ENCODE measurements around the gene HGS. TPM values are rescaled to one million over a fixed set of nuclear protein-coding genes. Genes with fewer than 3 reads are reported as not detected.
A peak's percentile ranks its signal among the peaks of the same experiment; 100 is the strongest.
"Not testable (repeated sequence)": the region's sequence is repeated elsewhere in the genome, so short reads cannot be mapped to it uniquely, and the experiment has no call there.

Gene HGS
- total RNA-seq, 1 donor from 2014 or later = 56.2 TPM

DNA sequence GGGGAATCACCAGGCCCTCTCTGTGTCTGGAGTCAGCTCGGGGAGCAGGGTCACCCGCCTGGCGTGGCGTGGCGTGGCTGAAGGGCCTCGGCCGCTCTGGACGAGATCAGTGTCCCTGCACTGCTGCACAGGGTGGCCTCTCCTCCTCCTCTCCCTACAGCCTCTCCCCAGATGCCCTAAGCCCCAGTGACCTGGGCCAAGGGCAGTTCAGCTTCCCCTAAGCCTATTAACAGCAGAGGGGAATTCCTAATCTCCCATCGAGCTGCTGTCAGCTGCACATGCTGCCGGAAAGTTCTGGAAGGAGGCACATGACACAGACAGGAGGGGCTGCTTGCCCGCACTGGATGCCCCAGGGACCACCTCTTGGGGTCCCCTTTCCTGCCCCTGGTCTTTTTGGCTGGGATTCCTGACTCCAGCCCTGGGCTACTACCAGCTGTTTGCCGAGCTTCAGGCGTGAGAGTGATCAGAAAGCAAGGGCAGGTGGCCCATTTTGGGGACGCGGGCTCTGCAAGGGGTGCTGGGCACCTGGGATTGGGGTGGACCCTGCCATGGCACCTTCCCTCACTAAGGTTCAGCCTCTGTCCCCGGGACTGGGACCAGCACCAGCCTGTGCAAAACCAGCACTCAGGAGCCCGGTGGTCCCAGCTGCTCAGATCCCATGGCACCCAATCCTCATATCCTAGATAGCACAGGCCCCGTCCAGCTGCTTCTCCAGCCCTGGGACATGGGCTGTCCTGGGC lies 28.3 kb upstream of the HGS start:
- intact Hi-C loops (cut with DNase I) = no loop called here
- DNase-seq (ENCODE audit: low spot score) = no peak

DNA sequence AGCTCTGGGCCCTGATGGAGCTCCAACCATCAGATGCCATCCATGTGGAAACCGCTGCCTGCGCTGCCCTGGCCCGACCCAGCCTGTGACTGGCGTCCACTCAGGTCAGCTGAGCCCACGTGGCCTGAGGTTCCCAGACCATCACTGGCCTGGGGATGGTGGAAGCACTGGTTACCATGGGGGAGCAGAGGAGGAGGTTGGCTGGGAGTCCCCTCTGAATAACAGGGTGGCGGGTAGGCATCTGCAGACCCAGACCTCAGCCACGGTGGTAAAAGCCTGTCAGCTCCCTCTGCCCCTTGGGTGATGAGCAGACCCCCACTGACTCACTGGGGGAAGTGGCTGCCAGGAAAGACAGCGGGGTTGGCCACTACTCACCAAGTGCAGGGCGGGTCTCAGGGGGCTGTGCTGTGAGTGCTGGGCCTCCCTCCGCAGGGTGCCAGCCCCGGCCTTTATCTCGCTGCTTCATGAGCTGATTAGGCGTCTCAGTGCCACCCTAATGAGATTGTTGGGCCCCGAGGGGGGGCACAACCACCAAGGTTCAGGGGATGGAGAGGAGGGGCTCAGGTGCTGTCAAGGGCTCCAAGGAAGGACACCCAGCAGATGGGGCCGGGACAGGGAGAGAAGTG lies 27.6 kb upstream of the HGS start, which contains the start of gene PDE6G:
Gene PDE6G, minus strand, starts transcription at position 425 of the 626 bp plus-strand sequence. CDS start 3,237 bp downstream, outside the sequence.
- intact Hi-C loops (cut with DNase I) = no loop called here
- DNase-seq (ENCODE audit: low spot score) = no peak

DNA sequence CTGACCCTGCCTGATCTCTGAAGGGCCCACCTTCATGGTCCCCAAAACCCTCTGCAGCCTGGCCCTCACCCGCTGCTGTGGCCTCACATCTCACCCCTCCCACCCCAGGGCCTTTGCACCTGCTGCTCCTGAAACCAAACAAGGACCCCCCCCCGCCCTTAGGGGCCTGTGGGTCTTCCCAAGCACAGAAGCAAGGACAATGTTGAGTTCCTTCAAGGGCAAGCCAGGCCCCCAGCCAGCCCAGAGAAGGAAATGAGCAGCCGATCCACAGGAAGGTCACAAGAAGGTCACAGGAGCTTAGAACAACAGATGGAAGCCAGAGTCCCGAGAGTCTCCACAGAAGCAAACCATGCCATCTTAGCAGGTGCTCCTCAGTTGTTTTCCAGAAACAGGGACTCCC lies 27.0 kb upstream of the HGS start:
- no peak for DNase-seq (ENCODE audit: low spot score)
- intact Hi-C loops (cut with DNase I) = no loop called here

DNA sequence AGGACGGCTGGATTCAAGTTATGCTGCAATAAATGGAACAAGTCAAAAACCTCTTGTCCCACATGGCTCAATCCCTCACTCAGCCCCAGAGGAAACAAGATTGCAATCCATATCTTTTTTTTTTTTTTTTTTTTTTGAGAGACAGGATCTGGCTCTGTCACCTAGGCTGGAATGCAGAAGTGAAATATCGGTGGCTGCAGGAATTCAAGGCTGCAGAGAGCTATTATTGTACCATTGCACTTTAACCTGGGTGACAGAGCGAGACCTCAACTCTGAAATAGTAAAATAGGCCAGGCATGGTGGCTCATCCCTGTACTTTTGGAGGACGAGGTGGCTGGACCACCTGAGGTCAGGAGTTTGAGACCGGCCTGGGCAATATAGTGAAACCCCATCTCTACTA lies 24.8 kb upstream of the HGS start:
- intact Hi-C loops (cut with DNase I) = no loop called here
- no peak for DNase-seq (ENCODE audit: low spot score)

DNA sequence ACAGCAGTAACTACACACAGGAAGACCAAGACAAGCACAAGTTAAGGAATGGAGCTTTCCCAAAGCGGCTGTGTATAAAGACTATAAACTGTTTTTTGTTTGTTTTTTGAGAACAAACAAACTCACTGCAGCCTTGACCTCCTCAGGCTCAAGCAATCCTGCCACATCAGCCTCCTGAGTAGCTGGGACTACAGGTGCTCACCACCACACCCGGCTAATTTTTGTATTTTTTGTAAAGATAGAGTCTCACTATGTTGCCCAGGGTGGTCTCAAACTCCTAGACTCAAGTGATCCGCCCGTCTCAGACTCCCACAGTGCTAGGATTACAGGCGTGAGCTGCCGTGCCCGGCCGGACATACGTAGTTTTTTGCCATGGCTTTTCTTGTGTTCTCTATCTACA lies 23.4 kb upstream of the HGS start:
- intact Hi-C loops (cut with DNase I) = no loop called here
- no peak for DNase-seq (ENCODE audit: low spot score)

DNA sequence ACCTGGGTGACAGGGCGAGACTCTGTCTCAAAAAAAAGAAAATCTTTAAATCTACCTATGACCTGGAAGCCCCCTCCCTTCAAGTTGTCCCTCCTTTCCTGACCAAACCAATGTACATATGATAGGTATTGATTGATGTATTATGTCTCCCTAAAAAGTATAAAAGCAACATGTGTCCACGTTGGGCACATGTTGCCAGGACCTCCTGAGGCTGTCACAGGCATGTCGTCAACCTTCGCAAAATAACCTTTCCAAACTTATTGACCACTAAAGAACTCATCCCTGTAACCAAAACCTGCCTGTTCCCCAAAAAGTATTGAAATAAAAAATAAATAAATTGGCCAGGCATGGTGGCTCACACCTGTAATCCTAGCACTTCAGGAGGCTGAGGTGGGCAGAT lies 21.8 kb upstream of the HGS start:
- intact Hi-C loops (cut with DNase I) = no loop called here
- no peak for DNase-seq (ENCODE audit: low spot score)

DNA sequence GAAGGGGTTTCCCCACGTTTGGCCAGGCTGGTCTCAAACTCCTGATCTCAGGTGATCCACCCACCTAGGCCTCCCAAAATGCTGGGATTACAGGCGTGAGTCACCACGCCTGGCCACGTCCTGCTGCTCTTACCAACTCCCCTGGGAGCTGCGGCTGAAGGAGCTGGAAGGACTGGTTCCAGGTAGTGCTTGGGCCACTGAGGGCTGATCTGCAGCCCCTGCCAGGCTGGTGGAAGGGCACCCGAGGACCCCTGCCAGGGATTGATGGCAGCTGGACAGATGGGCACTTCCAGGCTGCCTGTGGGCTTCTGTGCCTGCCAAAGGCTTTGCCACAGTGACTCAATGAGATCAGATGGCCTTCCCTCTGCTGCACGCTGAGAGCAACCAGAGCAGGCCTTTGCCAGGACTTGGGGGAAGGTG lies 19.8 kb upstream of the HGS start:
- DNase-seq (ENCODE audit: low spot score) = no peak
- intact Hi-C loops (cut with DNase I) = no loop called here

DNA sequence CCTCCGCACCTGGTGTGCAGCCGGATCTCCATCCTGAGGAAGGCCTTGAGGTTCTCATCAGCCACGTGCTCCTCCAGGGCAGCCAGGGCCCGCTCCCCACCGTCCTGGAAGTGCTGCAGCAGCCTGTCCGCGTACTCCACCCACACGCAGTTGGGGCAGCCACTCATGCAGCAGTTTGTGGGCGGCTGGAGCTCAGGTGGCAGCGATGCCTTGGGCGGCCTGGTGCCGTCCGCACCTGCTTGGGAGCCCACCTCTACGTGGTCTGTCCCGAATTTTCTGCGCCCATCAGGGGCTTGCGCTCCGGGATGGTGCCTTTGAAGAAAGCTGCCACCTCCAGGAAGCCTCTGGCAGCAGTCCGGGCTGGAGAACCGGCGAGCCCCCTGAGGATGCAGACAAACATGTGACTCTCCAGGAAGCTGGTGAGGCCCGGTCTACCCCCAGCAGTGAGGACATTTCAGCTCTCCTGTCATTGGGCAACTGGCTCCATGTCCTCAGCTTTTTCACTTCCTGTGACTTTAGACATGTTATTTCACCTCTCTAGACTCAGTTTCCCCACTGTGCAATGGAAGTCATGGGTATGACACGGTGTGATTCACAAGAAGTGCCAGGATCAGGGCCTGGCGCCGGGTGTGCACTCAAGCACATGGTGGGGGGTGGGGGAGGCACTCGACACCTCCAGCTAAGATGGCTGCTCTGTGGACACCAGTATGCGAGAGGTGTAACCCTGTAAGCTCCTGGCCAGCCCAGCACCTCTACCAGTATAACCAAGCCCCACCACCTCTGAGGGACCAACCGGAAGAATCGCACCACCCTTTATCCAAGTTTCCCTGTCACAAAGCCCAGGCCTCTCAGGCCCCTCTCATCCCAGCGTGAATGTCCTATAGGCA lies 18.4 kb upstream of the HGS start:
- intact Hi-C loops (cut with DNase I) = loop anchor here (2.0 kb wide), 1 partner anchor 29 kb away; the partner anchor contains the start of genes NPLOC4 and TSPAN10
- no peak for DNase-seq (ENCODE audit: low spot score)

DNA sequence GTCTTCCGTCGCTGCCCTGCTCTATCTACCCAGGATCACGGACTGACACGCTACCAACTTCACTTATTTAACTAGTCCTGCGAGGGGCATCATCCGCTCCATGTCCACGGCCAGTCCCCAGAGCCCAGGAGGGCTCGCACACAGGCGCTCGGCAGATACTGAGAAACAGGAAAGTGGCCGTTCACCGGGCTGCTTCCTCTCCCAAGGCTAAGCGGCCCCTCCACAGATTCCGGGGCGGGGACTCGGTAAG lies 17.8 kb upstream of the HGS start:
- intact Hi-C loops (cut with DNase I) = loop anchor here (2.0 kb wide), 1 partner anchor 29 kb away; the partner anchor contains the start of genes NPLOC4 and TSPAN10
- no peak for DNase-seq (ENCODE audit: low spot score)

DNA sequence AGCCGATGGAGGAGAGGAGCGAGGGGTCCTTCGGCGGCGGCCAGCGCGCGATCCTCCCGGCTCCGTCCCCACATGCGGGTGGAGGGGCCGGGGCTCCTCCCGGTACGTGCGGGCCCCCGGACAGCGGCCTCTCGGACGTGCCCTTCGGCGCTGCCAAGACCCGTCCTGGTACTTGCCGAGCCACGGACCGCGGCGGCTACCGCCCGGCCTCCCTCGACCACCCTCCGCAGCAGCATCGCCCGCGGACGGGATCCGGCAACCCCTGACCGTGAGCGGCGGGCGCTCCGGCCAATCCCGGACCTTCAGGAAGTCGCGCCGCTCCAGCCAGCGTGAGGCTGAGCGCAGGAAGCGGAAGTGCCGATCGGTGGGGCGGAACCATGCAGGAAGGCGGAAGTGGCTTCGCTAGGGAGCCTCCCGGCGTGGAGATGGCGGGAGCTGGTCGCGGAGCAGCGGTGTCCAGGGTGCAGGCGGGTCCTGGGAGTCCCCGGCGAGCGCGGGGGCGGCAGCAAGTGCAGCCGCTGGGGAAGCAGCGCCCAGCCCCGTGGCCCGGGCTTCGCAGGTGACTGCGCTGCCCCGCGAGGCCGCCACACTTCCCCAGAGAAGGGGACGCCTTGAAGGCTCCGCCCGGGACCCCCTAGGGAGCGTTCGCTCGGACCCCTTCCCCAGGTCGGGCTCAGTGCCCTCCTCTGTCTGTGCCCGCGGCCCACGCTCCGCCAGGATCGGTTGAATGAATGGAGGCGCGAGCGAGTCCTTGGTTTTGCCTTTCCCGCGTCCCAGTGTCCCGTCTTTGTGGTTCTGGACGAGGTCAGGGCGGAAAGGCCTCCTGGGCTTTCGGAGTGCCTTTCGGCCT lies 17.2 kb upstream of the HGS start, which contains the start of the genes CCDC137 and OXLD1:
Gene CCDC137, plus strand, starts transcription at position 396 of the 850 bp plus-strand sequence. Its CDS starts 30 bp downstream, at position 426.
Gene OXLD1, minus strand, starts transcription at position 264 of the 850 bp plus-strand sequence. Its CDS starts 28 bp downstream, at position 236.
- DNase-seq (ENCODE audit: low spot score) = peak; percentile 97
- intact Hi-C loops (cut with DNase I) = loop anchor here (2.0 kb wide), 1 partner anchor 30 kb away; the partner anchor contains the start of genes NPLOC4 and TSPAN10

DNA sequence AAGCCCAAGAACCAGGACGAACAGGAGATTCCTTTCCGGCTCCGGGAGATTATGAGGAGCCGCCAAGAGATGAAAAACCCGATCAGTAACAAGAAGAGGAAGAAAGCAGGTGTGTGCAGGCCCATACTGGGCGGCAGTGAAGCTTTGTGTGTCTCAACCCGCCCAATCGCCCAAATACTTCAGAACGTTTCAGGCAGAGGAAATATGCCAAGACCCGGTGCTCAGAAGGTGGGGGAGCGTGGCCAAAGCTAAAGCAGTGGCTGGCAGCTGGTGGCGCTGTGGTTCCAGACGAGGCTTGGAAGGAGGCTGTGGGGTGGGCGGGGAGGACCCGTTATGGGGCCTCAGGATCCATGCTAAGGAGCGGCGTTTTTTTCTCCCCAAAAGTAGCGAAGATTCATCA lies 16.1 kb upstream of the HGS start:
- intact Hi-C loops (cut with DNase I) = loop anchor here (2.0 kb wide), 1 partner anchor 31 kb away; the partner anchor contains the start of genes NPLOC4 and TSPAN10
- no peak for DNase-seq (ENCODE audit: low spot score)

DNA sequence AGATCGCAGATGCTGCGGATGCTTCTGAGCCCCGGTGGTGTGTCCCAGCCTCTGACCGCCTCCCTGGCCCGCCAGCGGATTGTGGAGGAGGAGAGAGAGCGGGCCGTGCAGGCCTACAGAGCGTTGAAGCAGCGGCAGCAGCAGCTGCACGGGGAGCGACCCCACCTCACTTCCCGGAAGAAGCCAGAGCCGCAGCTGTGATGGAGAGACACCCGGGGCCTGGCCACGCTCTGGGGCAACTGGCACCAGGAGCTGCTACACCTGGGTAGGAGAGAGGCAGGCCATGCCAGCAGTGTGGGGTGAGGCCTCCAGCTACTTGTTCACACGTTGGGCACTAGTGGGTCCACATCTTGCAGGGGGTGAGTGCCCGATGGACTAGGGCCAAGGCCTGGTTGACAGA lies 11.3 kb upstream of the HGS start:
- no peak for DNase-seq (ENCODE audit: low spot score)
- intact Hi-C loops (cut with DNase I) = no loop called here

DNA sequence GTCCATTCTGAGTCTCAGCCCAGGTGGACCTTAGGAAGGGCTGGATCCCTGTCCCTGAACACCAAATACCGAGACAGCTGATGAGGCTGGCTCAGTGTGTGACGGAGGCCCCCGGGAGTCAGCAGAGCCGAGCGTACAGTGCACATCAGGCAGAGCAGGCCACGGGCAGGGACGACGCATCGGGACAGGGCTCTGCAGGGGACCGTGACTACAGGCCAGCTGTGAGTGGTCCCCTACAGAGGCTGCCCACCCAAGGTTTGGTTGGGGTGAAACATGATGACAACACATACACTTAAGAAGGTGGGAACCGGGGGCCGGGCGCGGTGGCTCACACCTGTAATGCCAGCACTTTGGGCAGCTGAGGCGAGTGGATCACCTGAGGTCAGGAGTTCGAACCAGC lies 10.9 kb upstream of the HGS start:
- no peak for DNase-seq (ENCODE audit: low spot score)
- intact Hi-C loops (cut with DNase I) = no loop called here

DNA sequence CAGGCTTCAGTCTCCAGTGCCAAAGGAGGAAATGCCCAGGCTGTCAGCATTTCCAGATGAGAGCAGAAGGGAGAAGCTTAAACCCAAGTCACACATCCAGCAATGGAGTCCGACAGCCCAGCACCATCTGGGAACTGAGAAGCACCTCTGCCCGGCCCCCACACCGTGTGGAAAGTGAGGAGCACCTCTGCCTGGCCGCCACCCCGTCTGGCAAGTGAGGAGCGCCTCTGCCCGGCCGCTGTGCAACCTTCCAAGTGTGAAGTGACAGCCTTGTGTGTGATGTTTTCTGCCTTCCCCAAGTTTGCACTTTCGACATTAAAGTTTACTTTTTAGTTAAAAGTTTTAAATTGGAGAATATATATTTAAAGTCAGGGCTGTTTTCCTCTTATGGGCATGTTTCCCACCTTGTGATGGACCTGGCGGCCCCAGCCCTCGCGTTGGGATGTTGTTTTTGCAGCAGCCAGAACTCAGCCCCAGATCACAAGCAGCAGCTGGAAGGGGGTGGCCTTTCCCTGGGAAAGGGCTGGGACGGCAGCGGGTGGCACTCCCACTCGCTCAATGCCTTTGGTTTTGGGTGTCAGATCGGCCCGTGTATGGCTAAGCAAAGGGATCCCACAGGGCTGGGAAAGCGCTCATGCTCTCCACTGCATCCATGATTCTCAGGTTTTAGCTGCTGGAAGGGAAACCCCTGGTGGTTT lies 10.1 kb upstream of the HGS start:
- DNase-seq (ENCODE audit: low spot score) = no peak
- intact Hi-C loops (cut with DNase I) = no loop called here

DNA sequence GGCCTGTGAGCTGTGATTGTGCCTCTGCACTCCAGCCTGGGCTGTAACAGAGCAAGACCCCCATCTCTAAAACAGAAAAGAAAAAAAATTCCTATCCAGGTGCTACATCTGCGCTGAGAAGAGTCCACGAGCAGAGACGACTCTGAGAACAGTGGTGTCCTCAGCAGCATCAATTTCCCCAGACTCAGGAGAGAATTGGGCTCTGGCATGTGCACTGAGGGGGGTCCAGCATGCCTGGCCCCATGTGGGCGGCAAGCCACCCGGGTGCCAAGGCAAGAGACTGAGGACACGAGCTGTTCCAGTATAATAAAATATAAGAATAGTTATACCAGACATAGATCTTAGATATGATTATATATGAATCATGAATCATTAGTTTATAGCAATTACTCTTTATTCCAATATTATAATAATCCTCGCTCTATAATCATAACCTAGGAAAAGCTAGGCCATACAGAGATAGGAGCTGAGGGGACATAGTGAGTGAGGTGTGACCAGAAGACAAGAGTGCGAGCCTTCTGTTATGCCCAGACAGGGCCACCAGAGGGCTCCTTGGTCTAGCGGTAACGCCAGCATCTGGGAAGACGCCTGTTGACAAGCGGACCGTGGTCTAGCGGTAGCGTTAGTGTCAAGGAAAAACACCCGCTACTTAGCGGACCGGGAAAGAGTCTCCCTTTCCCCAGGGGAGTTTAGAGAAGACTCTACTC lies 8.1 kb upstream of the HGS start:
- intact Hi-C loops (cut with DNase I); DNase-seq (ENCODE audit: low spot score): not testable (repeated sequence)

DNA sequence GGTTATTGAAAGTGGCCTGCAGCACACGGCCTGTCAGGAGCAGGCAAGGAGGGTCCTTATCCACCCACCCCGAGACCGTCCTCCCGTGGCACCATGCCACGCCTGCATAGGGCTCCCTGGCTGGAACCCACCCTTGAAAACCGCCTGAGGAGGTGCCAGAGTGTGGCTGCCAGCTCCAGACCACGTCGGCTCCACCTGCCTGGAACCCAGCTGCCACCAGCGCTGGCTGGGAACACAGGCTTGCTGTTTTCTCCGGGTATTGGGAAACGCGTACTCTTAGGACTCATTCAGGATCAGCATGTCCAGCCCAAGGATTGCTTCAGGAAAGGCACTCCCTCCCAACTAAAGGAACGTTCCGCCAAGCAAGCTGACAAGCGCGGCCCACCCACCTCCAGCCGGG lies 6.9 kb upstream of the HGS start:
- intact Hi-C loops (cut with DNase I) = no loop called here
- no peak for DNase-seq (ENCODE audit: low spot score)

DNA sequence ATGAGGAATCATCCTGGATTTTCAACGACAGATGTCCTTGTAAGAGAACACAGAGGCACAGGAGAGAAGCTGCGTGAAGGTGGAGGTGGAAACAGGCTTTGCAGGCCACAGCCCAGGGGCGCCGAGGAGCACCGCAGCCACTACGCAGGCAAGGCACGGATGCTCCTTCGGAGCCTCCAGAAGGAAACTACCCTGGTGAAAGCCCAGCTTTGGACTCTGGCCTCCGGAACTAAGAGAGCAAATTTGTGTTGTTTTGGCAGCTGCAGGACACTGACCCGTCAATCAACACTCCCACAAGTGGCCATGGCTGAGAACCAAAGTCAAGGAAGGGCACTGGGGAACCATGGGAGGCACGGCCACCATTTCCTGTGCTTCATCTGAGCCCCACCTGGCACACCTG lies 3.7 kb upstream of the HGS start:
- intact Hi-C loops (cut with DNase I) = no loop called here
- no peak for DNase-seq (ENCODE audit: low spot score)

DNA sequence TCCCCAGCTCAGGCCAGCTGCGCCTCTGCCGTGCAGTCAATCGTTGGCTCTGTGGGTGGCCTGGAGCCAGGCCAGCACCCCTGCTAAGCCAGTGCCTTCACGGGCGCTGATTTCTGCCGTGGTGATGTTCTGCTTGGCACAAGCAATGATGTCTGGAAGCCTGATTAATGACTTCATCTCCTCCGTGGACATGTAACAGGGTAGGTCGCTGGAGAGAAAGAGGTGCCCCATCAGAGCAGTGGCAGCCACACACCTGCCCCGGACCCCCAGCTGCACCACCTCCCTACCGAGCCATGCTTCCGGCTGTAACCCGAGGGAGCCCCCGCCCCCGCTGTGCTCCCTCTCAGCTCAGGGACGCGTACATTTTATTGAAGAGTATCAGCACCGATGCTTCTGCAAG lies 2.1 kb upstream of the HGS start:
- intact Hi-C loops (cut with DNase I) = loop anchor here (2.0 kb wide), 1 partner anchor 21 kb away; the partner anchor contains the start of gene MRPL12
- DNase-seq (ENCODE audit: low spot score) = no peak

Data from cardiac septum (tissue), 1 donor.